ENCODE data around the gene MAP3K14. TPM values are rescaled to one million over a fixed set of nuclear protein-coding genes. Genes with fewer than 3 reads are reported as not detected.
"Not testable (repeated sequence)": the region's sequence is repeated elsewhere in the genome, so short reads cannot be mapped to it uniquely, and the experiment has no call there.

MAP3K14 gene
- total RNA-seq, 2 donors from 2014 or later, result 13.0 to 13.3 TPM

- no peak for DNase-seq
- no peak for ATAC-seq
- intact Hi-C loops (cut with DNase I, micrococcal nuclease), result no loop called here
Observed at GRCh38 chr17:45307290-45308015, 9.4 kb downstream of the MAP3K14 start.

DNA sequence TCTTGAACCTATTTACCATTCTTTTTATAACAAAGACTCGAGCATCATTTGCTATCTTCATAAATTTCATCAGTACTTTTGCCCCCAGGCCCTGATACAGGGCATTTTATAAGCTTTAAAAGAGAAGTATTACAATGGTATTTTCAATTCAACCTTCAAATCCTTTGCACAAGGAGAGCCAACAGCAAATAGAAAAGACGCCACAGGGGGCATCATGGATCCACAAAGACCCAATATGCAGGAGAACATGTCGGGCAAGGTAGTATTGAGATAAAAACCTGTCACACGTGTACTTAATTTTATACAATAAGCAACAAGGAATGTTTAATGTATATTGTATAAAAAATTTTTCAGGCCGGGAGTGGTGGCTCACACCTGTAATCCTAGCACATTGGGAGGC, 10.2 kb downstream of the MAP3K14 start:
- intact Hi-C loops (cut with DNase I, micrococcal nuclease), result no loop called here
- DNase-seq (peak in 1 of 2 donors; percentile 21), ATAC-seq (no peak)

DNA sequence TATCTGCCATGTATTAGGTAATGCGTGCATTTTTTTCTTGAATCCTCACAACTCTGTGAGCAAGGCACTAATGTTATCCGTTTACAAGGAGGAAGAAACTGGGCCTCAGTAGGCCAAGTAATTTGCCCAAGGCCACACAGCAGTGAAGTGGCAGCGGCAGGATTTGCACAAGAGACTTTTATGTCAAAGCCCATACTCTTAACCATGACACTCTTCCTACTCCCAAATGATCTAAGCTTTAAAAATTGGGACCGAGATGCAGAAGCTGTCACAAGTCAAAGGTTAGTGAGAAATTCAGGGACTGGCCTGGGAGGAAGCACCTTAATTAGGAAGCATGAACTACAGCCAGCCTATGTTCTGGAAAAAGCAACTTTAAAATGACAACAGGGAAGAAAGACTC, 10.7 kb downstream of the MAP3K14 start:
- ATAC-seq (no peak), DNase-seq (no peak)
- intact Hi-C loops (cut with DNase I, micrococcal nuclease), result no loop called here

- intact Hi-C loops (cut with DNase I, micrococcal nuclease), result no loop called here
- no peak for ATAC-seq
- no peak for DNase-seq
Observed at GRCh38 chr17:45305530-45306087, 11.2 kb downstream of the MAP3K14 start.

DNA sequence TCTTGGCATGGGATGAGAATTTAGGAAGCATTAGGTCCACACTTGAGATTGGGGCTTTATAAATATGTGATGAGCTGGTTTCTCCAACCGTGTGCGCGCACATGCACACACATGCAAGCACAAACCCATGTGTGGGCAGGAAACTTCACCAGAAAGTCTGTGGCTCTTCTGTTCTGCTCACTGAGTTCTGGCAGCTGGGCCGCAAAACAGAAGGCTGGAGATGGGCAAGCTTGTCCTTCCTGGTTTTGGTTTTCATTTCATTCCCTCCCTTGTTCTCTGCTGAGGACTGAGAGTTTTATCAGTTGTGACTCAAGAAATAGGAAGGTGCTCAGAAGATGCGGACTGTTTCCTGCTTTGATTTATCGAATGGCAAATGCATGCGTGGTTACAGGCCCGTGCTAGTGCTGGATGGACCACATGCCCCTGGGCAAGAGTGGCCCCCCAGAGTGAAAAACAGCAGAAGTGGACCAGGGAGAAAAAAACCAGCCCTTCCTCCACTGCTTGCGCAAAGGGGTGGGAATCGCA, 14.1 kb downstream of the MAP3K14 start:
- ATAC-seq, result peak; percentile 20
- intact Hi-C loops (cut with DNase I, micrococcal nuclease), result no loop called here
- peak; percentile 40 to 63 for DNase-seq

DNA sequence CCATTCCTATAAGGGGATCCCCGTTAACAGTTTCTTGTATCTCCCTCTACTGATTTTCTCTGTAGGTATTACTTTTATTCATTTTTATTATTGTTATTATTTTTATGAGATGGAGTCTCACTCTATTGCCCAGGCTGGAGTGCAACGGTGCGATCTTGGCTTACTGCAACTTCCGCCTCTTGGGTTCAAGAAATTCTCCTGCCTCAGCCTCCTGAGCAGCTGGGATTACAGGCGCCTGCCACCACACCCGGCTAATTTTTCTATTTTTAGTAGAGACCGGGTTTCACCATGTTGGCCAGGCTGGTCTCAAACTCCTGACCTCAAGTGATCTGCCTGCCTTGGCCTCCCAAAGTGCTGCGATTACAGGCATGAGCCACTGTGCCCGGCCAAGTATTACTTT, 14.6 kb downstream of the MAP3K14 start:
- ATAC-seq; DNase-seq; intact Hi-C loops (cut with DNase I, micrococcal nuclease): not testable (repeated sequence)

DNA sequence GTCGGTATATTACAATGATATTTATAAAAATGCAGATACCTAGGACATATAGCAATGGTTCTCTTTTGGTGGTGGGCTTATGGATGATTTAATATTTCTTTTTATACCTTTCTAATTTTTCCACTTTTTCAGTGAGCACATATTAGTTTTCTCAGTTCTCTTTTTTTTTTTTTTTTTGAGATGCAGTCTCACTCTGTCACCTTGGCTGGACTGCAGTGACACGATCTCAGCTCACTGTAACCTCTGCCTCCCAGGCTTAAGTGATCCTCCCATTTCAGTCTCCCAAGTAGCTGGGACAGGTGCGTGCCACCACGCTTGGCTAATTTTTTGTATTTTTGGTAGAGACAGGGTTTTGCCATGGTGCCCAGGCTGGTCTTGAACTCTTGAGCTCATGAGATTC, 15.1 kb downstream of the MAP3K14 start:
- intact Hi-C loops (cut with DNase I, micrococcal nuclease), result no loop called here
- DNase-seq, result no peak
- no peak for ATAC-seq

DNA sequence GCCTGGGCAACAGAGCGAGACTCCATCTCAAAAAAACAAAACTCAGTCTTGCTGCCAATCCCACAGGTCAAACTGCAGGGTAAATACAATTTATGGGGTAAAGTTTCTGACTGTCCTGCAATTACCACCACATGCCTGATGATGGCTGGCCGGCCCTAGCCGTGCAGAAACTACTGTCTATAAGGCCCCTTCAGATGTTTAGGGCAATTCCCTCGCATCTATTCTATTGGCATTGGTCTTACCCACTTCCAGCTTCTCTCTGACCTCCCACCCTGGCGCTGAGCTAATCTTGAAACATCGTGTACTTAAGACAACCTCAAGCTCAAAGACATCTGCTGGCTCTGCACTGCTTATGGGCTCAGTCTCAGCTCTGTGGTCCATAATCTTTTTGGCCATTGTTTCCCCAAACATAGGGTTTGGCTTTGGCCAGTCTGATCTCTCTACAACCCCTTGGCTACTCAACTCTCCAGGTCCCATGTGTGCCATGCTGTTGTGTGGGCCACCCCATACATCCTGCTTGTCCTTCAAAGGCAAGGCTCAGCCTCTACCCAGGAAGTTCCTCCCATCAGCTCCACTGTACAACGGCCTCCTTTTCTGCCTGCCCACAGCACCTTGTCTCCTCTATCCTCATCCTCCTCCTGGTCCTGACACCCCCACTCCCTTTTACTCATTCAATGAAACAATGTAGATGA, 16.6 kb downstream of the MAP3K14 start:
- intact Hi-C loops (cut with DNase I, micrococcal nuclease), result no loop called here

DNA sequence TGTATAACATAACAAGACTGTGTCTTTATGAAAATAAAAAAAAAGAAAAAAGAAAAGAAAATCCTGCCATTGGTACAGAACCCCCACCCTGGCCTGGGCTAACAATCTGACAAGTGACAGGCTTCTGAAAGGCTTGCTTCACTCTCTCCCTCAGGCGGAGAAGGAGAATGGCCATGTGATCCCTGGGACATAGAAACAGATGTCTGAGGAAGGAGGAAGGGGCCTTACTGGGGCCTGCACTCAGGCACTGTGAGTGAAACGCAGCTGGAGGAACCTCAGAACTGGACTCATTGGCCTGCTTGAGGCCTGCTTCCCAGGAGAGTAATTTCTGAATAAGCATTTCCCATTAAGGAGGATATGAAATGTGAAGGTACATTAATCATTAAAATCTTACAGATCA, 17.5 kb downstream of the MAP3K14 start:
- DNase-seq, result no peak
- no peak for ATAC-seq
- intact Hi-C loops (cut with DNase I, micrococcal nuclease), result no loop called here

More for the DNA sequence above, 16.6 kb downstream of the MAP3K14 start:
- no peak for ATAC-seq
- no peak for DNase-seq

DNA sequence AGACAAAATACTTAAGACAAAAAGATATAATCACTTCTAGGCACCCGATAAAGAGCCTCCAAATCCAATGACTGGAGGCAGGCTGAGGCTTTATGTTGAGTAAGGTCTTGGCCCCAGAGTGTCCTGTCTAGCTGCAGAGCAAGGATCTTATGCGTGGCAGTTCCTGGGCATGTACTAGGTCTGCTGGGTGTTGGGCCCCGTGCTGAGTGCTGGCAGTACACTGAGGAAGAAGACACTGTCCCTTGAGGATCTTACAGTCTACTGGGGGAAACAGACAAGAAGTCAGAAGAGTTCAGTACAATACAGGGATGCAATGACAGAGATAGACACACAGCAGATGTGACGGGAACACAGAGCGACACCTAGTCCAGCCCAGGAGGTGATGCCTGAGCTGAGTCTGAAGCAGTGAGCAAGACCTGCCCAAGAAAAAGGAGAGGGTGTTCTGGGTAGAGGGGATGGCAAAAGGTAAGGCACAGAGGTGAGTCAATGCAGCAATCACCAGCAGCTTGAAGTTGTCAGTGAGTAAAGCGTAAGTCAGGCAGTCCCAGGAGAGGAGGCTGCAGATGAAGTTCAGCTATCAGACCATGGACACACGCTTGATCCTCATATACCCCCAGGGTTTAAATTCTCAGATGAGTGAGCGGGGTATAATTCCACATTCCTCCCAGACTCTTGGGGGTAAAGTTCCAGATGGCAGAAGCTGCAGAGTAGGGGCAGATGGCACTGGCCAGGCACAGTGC, 18.1 kb downstream of the MAP3K14 start:
- ATAC-seq, result no peak
- no peak for DNase-seq
- intact Hi-C loops (cut with DNase I, micrococcal nuclease), result no loop called here

DNA sequence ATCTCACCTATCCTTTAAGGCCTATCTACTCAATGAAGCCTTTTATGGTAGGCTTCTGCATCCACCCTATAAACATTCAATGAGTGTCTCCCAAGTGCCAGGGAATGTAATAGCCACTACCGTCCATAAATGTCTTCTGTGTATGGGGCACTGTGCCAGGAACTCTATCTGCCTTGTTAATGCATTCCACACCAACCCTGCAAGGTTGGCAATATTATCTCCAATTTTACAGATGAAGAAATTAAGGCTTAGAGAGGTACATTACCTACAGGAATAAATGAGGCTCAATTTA, 20.0 kb downstream of the MAP3K14 start:
- DNase-seq (peak; percentile 72 to 78), ATAC-seq (peak; percentile 89)
- intact Hi-C loops (cut with DNase I, micrococcal nuclease), result no loop called here

DNA sequence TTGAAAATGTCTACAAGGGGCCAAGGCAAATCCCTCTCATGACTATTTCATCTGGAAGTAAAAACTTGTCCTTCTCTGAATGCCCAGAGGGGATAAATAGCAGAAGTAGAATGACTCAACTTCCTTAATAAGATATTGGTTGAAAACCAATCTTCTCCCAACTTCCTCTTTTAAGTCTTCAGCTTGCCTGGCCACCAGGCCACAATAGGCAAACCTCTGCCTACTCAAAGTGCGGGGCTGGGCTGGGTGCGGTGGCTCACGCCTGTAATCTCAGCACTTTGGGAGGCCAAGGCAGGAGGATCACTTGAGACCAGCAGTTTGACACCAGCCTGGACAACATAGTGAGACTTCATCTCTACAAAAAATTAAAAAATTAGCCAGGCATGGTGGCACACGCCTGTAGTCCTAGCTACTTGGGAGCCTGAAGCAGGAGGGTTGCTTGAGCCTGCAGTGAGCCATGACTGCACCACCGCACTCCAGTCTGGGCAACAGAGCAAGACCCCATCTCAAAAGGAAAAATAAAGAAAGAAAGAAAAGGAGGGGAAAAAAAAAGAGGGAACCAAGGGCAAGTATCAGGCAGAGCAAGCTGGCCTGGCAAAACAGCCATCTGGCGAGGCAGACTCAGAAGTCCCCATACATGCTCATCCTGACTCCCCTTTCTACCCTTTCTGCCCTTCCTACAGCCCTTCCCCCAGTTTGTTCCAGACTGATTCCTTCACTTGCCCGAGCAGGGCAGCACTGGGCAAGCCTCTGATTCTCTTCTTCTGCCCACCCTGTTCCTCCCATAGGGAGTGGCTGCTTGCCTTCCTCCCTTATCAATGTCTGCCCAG, 20.6 kb downstream of the MAP3K14 start:
- intact Hi-C loops (cut with DNase I, micrococcal nuclease), result no loop called here
- DNase-seq (no peak), ATAC-seq (peak; percentile 12)

DNA sequence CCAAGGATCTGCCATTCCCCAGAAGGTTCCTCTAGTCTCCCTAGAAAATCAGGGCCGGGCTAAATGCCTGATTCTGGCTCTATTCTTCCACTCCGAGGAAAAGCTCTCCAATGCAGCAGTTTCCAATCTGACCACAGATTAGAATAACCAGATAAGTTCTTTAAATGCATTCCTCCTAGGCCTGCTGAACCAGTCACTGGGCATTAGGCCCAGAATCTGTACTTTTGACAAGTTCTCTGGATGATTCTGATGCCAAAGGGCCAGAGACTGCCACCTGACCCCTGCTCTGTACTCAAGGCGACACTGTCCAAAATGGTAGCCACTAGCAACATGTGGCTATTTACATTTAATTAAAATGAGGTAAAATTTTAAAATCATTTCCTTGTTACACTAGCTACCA, 22.3 kb downstream of the MAP3K14 start:
- intact Hi-C loops (cut with DNase I, micrococcal nuclease), result no loop called here
- no peak for ATAC-seq
- DNase-seq, result no peak

GRCh38 chr17:45293413-45294211, 23.2 kb downstream of the MAP3K14 start:
- intact Hi-C loops (cut with DNase I, micrococcal nuclease), result no loop called here
- DNase-seq (peak; percentile 63 to 89), ATAC-seq (peak; percentile 53)

- ATAC-seq (no peak), DNase-seq (no peak)
- intact Hi-C loops (cut with DNase I, micrococcal nuclease), result no loop called here
Observed at GRCh38 chr17:45292696-45293412, 24.0 kb downstream of the MAP3K14 start.

- no peak for ATAC-seq
- intact Hi-C loops (cut with DNase I, micrococcal nuclease), result no loop called here
- DNase-seq, result no peak
Observed at GRCh38 chr17:45291171-45291805, 25.5 kb downstream of the MAP3K14 start.

DNA sequence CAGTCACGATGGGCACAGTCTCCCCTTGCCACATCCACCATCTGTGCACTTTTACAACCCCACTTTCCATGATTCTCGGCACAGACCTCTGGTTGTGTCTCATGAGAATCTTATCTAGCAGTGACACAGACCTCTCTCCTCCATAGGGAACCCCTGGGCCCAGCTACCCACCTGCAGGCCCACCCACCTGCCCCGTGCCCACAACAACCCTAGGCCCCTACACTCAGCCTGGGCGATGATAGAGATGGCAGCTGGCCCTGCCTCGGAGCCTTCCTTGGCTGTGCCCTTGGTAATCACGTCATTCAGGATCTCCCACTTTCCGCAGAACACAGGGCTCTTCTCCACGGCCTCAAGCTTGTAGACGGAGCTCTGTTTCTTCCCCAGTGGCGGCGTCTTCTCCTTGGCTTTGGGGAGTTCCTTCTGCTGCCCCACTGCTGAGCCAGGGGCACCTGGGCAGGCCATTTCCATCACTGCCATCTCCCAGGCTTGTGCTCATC, 26.5 kb downstream of the MAP3K14 start:
- intact Hi-C loops (cut with DNase I, micrococcal nuclease), result no loop called here
- ATAC-seq (no peak), DNase-seq (no peak)

All from left colon (tissue), 2 donors.